HL-60 (cell line): ENCODE data around the gene TBC1D5.

Experiments
- DNase-seq, 2 experiments: peaks; one replicate each; pipeline ENCODE4 v3.0.0-alpha.2; 2010 to 2020; ENCODE audit warnings: low read depth in 1 of 2, low spot score in 1 of 2
- H3K27ac ChIP-seq: fragments of 250-450 bp; sonication (Bioruptor Pico); replicated peaks from 2 replicates; pipeline ENCODE4 v1.5.1; 2020; ENCODE audit warnings: mild to moderate bottlenecking, moderate library complexity
- H3K27me3 ChIP-seq: fragments of 250-450 bp; sonication (Bioruptor Pico); 2 replicates; pipeline ENCODE4 v1.5.1; 2021; ENCODE audit warnings: mild to moderate bottlenecking, moderate library complexity; ENCODE audit not compliant: insufficient read depth, poor library complexity, severe bottlenecking
- H3K4me3 ChIP-seq: replicated peaks from 2 replicates; pipeline ENCODE4 v1.5.1; 2011; ENCODE audit warnings: mild to moderate bottlenecking, control low read depth, low read length; ENCODE audit not compliant: insufficient read depth
- GABPA ChIP-seq: IDR thresholded peaks from 2 replicates; pipeline ENCODE4 v1.6.1; 2012; ENCODE audit warnings: low read depth
- POLR2AphosphoS5 ChIP-seq: IDR thresholded peaks from 2 replicates; pipeline ENCODE4 v1.6.1; 2012; ENCODE audit warnings: low read depth
- SPI1 ChIP-seq: IDR thresholded peaks from 2 replicates; pipeline ENCODE4 v1.6.1; 2012; ENCODE audit warnings: low read depth, mild to moderate bottlenecking, borderline replicate concordance
- TF ChIP-seq, protein P1 (sequence below): IDR thresholded peaks from one replicate; pipeline ENCODE4 v1.5.1; 2011; ENCODE audit warnings: low read length, control low read depth, inconsistent platforms; ENCODE audit not compliant: insufficient read depth
- TF ChIP-seq, protein P2 (sequence below): IDR thresholded peaks from 2 replicates; pipeline ENCODE4 v1.6.1; 2012; ENCODE audit warnings: low read depth; ENCODE audit not compliant: insufficient replicate concordance

The TBC1D5 gene

DNA sequence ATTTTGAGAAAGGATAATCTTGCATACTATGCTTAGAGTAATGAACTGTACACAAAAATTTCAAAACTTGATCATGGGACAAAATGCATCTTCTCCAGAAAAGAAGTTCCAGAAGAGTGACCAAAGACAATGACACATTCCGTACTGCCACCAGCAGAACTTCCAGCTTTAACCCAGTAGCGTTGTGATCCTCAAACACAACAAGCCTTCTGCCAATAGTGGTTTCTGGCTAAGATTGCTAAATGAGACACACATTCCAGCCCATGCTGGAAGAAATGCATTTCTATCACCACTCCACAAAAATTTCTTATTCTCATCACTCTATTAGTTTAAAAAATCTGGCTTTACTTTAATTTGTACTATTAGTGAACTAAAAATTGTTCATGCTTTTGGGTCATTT is 334.9 kb downstream of the TBC1D5 start:
- Histone ChIP-seq H3K27me3 (no peaks in the 10 kb centered on the region), H3K4me3 (no peak overlapping the region), H3K27ac (no peak overlapping the region)
- no peak for DNase-seq
- TF ChIP-seq POLR2AphosphoS5 (no peak), SPI1 (no peak), GABPA (no peak)
- TF ChIP-seq, protein P1, sequence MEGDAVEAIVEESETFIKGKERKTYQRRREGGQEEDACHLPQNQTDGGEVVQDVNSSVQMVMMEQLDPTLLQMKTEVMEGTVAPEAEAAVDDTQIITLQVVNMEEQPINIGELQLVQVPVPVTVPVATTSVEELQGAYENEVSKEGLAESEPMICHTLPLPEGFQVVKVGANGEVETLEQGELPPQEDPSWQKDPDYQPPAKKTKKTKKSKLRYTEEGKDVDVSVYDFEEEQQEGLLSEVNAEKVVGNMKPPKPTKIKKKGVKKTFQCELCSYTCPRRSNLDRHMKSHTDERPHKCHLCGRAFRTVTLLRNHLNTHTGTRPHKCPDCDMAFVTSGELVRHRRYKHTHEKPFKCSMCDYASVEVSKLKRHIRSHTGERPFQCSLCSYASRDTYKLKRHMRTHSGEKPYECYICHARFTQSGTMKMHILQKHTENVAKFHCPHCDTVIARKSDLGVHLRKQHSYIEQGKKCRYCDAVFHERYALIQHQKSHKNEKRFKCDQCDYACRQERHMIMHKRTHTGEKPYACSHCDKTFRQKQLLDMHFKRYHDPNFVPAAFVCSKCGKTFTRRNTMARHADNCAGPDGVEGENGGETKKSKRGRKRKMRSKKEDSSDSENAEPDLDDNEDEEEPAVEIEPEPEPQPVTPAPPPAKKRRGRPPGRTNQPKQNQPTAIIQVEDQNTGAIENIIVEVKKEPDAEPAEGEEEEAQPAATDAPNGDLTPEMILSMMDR = no peak
- TF ChIP-seq, protein P2, sequence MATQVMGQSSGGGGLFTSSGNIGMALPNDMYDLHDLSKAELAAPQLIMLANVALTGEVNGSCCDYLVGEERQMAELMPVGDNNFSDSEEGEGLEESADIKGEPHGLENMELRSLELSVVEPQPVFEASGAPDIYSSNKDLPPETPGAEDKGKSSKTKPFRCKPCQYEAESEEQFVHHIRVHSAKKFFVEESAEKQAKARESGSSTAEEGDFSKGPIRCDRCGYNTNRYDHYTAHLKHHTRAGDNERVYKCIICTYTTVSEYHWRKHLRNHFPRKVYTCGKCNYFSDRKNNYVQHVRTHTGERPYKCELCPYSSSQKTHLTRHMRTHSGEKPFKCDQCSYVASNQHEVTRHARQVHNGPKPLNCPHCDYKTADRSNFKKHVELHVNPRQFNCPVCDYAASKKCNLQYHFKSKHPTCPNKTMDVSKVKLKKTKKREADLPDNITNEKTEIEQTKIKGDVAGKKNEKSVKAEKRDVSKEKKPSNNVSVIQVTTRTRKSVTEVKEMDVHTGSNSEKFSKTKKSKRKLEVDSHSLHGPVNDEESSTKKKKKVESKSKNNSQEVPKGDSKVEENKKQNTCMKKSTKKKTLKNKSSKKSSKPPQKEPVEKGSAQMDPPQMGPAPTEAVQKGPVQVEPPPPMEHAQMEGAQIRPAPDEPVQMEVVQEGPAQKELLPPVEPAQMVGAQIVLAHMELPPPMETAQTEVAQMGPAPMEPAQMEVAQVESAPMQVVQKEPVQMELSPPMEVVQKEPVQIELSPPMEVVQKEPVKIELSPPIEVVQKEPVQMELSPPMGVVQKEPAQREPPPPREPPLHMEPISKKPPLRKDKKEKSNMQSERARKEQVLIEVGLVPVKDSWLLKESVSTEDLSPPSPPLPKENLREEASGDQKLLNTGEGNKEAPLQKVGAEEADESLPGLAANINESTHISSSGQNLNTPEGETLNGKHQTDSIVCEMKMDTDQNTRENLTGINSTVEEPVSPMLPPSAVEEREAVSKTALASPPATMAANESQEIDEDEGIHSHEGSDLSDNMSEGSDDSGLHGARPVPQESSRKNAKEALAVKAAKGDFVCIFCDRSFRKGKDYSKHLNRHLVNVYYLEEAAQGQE = no peak

DNA sequence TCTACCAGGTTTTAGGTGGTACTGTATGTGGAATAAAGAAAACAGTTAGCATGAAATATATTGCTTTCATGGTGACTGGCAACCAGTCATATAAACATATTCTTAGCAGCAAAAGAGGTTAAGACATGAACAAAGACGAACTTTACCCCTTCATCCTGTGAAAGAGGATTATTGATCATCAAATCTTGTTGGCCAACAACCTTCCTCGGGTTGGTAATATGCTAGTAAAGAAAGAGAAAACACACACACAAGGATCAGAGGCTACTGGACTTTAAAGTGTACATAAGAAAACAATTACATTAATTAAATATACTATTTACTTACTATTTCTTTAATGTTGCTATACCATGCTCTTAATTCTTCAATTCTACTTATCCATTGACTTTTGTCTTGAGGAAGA is 337.9 kb downstream of the TBC1D5 start:
- Histone ChIP-seq H3K27ac (no peak overlapping the region), H3K4me3 (no peak overlapping the region), H3K27me3 (no peaks in the 10 kb centered on the region)
- TF ChIP-seq, protein P1 = no peak
- TF ChIP-seq POLR2AphosphoS5 (no peak), GABPA (no peak), SPI1 (no peak)
- TF ChIP-seq, protein P2 = no peak
- no peak for DNase-seq

DNA sequence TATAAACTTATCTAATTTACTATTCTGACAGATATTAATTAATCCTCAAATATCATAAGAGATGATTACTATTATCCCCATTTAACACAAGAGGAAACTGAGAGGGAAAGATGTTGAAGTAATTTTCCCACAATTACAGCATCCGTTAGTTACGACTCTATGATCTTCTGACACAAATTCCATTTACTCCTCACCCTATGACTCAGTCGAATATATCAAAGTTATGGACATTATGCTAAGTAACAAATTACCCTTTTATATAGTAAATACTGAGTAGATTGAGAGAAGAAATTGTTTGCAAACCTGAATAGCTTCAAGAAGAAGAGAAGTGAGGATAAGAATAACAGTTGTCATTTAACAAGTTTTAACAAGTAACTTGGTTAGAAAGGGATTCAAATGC is 340.0 kb downstream of the TBC1D5 start:
- no peaks in the 10 kb centered on the region for H3K27me3 ChIP-seq
- no peak overlapping the region for H3K4me3 ChIP-seq
- DNase-seq = no peak
- TF ChIP-seq, protein P2 = no peak
- TF ChIP-seq, protein P1 = no peak
- H3K27ac ChIP-seq = no peak overlapping the region
